Chondrocyte (in vitro differentiated cells): ENCODE results near the gene SHC3. TPM values are rescaled to one million over a fixed set of nuclear protein-coding genes. Genes with fewer than 3 reads are reported as not detected.
A peak's percentile ranks its signal among the peaks of the same experiment; 100 is the strongest.

ENCODE experiments used
- DNase-seq: peaks from one replicate; pipeline ENCODE4 v3.0.0; 2021; ENCODE audit warnings: mixed read lengths, low spot score
- H3K27ac Mint-ChIP-seq: one replicate; pipeline ENCODE4 v1.8.0; 2021; ENCODE audit warnings: mild to moderate bottlenecking, moderate library complexity, mixed read lengths; ENCODE audit not compliant: unreplicated experiment
- H3K27me3 Mint-ChIP-seq: 2 replicates; pipeline ENCODE4 v1.8.0; 2021; ENCODE audit warnings: low read depth, mixed read lengths
- H3K36me3 Mint-ChIP-seq: 2 replicates; pipeline ENCODE4 v1.8.0; 2021; ENCODE audit warnings: low read depth, mixed read lengths
- H3K4me1 Mint-ChIP-seq: 2 replicates; pipeline ENCODE4 v1.8.0; 2021; ENCODE audit warnings: low read depth, mild to moderate bottlenecking, mixed read lengths
- H3K4me3 Mint-ChIP-seq: one replicate; pipeline ENCODE4 v1.8.0; 2021; ENCODE audit warnings: mild to moderate bottlenecking, moderate library complexity, mixed read lengths; ENCODE audit not compliant: unreplicated experiment
- H3K9me3 Mint-ChIP-seq: 2 replicates; pipeline ENCODE4 v1.8.0; 2021; ENCODE audit warnings: low read depth, mixed read lengths
- CTCF ChIP-seq: fragments of 200-600 bp; sonication (generic); IDR thresholded peaks from 2 replicates; pipeline ENCODE4 v1.5.0; 2021; ENCODE audit warnings: antibody characterized with exemption, mild to moderate bottlenecking, moderate library complexity
- long read RNA-seq: library from polyadenylated mRNA; stranded (forward); transcript quantifications from one replicate; pipeline ENCODE4 v2.0.0, GENCODE V29; 2021
- total RNA-seq: library from RNA; stranded (reverse); gene quantifications from 3 replicates; pipeline ENCODE4 v1.2.1, GENCODE V29; 2021

The SHC3 gene
- 0.10 to 0.64 TPM (median 0.30 TPM) in 3 replicates for total RNA-seq
- long read RNA-seq, partial matches to known transcripts, result 0 of 2 reads
- long read RNA-seq, other reads (novel, unspliced or antisense), result 2 of 2 reads

GRCh38 chr9:89177944-89178829 lies at the start of gene SHC3:
TSS of gene SHC3 (minus strand) at chr9:89178818. CDS start at chr9:89178460, 358 bp downstream.
- DNase-seq, result no peak
- Mint-ChIP-seq H3K36me3 (no peaks in the 10 kb centered on the region), H3K4me3 (peak within 1 kb of the TSS; percentile 69), H3K27me3 (peaks cover 38% of the 10 kb centered on the region), H3K27ac (peak within 1 kb of the TSS; percentile 89), H3K4me1 (peaks cover 33% of the 10 kb centered on the region), H3K9me3 (no peaks in the 10 kb centered on the region)
- no peak for TF ChIP-seq CTCF

GRCh38 chr9:89225991-89226471 lies 47.4 kb upstream of the SHC3 start:
- no peak for TF ChIP-seq CTCF
- Mint-ChIP-seq H3K27ac (no peak overlapping the region), H3K4me1 (peaks cover 4% of the 10 kb centered on the region), H3K9me3 (peaks cover 6% of the 10 kb centered on the region), H3K36me3 (no peaks in the 10 kb centered on the region), H3K4me3 (no peak overlapping the region), H3K27me3 (peaks cover 19% of the 10 kb centered on the region)
- DNase-seq, result no peak

- Mint-ChIP-seq H3K4me3 (no peak overlapping the region), H3K27ac (no peak overlapping the region), H3K27me3 (peaks cover 16% of the 10 kb centered on the region), H3K9me3 (peaks cover 2% of the 10 kb centered on the region), H3K36me3 (no peaks in the 10 kb centered on the region), H3K4me1 (peaks cover 4% of the 10 kb centered on the region)
- DNase-seq, result no peak
- TF ChIP-seq CTCF, result peak; percentile 22
These were observed 47.0 kb upstream of the SHC3 start for GRCh38 chr9:89225587-89225986.

- no peak overlapping the region for H3K27ac Mint-ChIP-seq
- DNase-seq, result no peak
- H3K36me3 Mint-ChIP-seq, result no peaks in the 10 kb centered on the region
- peaks cover 11% of the 10 kb centered on the region for H3K27me3 Mint-ChIP-seq
- peaks cover 4% of the 10 kb centered on the region for H3K4me1 Mint-ChIP-seq
- H3K4me3 Mint-ChIP-seq, result no peak overlapping the region
- H3K9me3 Mint-ChIP-seq, result no peaks in the 10 kb centered on the region
- TF ChIP-seq CTCF, result no peak
These were observed 46.4 kb upstream of the SHC3 start for GRCh38 chr9:89225036-89225435.

- no peaks in the 10 kb centered on the region for H3K9me3 Mint-ChIP-seq
- H3K4me1 Mint-ChIP-seq, result peaks cover 4% of the 10 kb centered on the region
- H3K27me3 Mint-ChIP-seq, result peaks cover 8% of the 10 kb centered on the region
- DNase-seq, result no peak
- no peaks in the 10 kb centered on the region for H3K36me3 Mint-ChIP-seq
- no peak for TF ChIP-seq CTCF
- no peak overlapping the region for H3K27ac Mint-ChIP-seq
- no peak overlapping the region for H3K4me3 Mint-ChIP-seq
These were observed 46.0 kb upstream of the SHC3 start for GRCh38 chr9:89224633-89225032.
